GM23338 (cell line): ENCODE measurements around the gene PHKA2. TPM values are rescaled to one million over a fixed set of nuclear protein-coding genes. Genes with fewer than 3 reads are reported as not detected.

ENCODE experiments used
- ATAC-seq: fragments of 200-7000 bp; cut with Tn5 transposase; 3 replicates; pipeline ENCODE4 v1.9.1; 2020
- DNase-seq: peaks from one replicate; pipeline ENCODE4 v3.0.0-alpha.2; 2015; ENCODE audit warnings: low spot score
- H2AFZ ChIP-seq: fragments of 200-600 bp; sonication (generic); 2 replicates; pipeline ENCODE4 v1.8.0; 2016; ENCODE audit warnings: antibody characterized with exemption, mild to moderate bottlenecking, moderate library complexity
- H3F3A ChIP-seq: fragments of 200-600 bp; sonication (generic); replicated peaks from 2 replicates; pipeline ENCODE4 v1.8.0; 2017; ENCODE audit warnings: antibody characterized with exemption, mixed run types, low read depth
- H3K27ac ChIP-seq: fragments of 200-600 bp; sonication (generic); 2 replicates; pipeline ENCODE4 v1.6.1; 2016; ENCODE audit warnings: low read depth
- H3K27me3 ChIP-seq: fragments of 200-600 bp; sonication (generic); 2 replicates; pipeline ENCODE4 v1.8.0; 2016; ENCODE audit warnings: mild to moderate bottlenecking, mixed run types, moderate library complexity; ENCODE audit not compliant: insufficient read depth
- H3K36me3 ChIP-seq: fragments of 200-600 bp; sonication (generic); 2 replicates; pipeline ENCODE4 v1.8.0; 2016; ENCODE audit warnings: mild to moderate bottlenecking; ENCODE audit not compliant: insufficient read depth
- H3K4me1 ChIP-seq: fragments of 200-600 bp; sonication (generic); 2 replicates; pipeline ENCODE4 v1.8.0; 2016; ENCODE audit warnings: mild to moderate bottlenecking, moderate library complexity; ENCODE audit not compliant: insufficient read depth
- H3K4me2 ChIP-seq: fragments of 200-600 bp; sonication (generic); 2 replicates; pipeline ENCODE4 v1.7.1; 2017; ENCODE audit warnings: mixed run types
- H3K4me3 ChIP-seq: fragments of 200-600 bp; sonication (generic); 2 replicates; pipeline ENCODE4 v1.6.1; 2016; ENCODE audit warnings: mixed run types
- H3K79me2 ChIP-seq: fragments of 200-600 bp; sonication (generic); replicated peaks from 2 replicates; pipeline ENCODE4 v1.8.0; 2017; ENCODE audit warnings: mild to moderate bottlenecking; ENCODE audit not compliant: insufficient read depth
- H3K9me2 ChIP-seq: fragments of 200-600 bp; sonication (generic); 2 replicates; pipeline ENCODE4 v1.8.0; 2017; ENCODE audit not compliant: insufficient read depth
- H4K20me1 ChIP-seq: fragments of 200-600 bp; sonication (generic); replicated peaks from 2 replicates; pipeline ENCODE4 v1.8.0; 2017; ENCODE audit warnings: mild to moderate bottlenecking; ENCODE audit not compliant: insufficient read depth
- H3K27ac Mint-ChIP-seq: 2 replicates; pipeline ENCODE4 v1.8.0; 2020; ENCODE audit warnings: inconsistent platforms, mild to moderate bottlenecking, moderate library complexity, mixed read lengths
- H3K27me3 Mint-ChIP-seq: 3 replicates; pipeline ENCODE4 v1.8.0; 2022; ENCODE audit warnings: low read depth, mild to moderate bottlenecking, moderate library complexity, mixed read lengths, inconsistent platforms; ENCODE audit not compliant: insufficient read depth, poor library complexity
- H3K36me3 Mint-ChIP-seq: 3 replicates; pipeline ENCODE4 v1.8.0; 2021; ENCODE audit warnings: low read depth, mild to moderate bottlenecking, inconsistent platforms, moderate library complexity, mixed read lengths
- H3K4me1 Mint-ChIP-seq: 3 replicates; pipeline ENCODE4 v1.8.0; 2020; ENCODE audit warnings: mild to moderate bottlenecking, inconsistent platforms, mixed read lengths
- H3K4me3 Mint-ChIP-seq: 3 replicates; pipeline ENCODE4 v1.8.0; 2021; ENCODE audit warnings: moderate library complexity, mild to moderate bottlenecking, inconsistent platforms, mixed read lengths
- H3K9me3 Mint-ChIP-seq: 3 replicates; pipeline ENCODE4 v1.8.0; 2020; ENCODE audit warnings: moderate library complexity, mild to moderate bottlenecking, inconsistent platforms, mixed read lengths
- EZH2 ChIP-seq: fragments of 200-600 bp; sonication (generic); IDR thresholded peaks from one replicate; pipeline ENCODE4 v1.8.0; 2017; ENCODE audit warnings: antibody characterized with exemption, mild to moderate bottlenecking, low read depth; ENCODE audit not compliant: unreplicated experiment
- JUNB ChIP-seq: IDR thresholded peaks from one replicate; pipeline ENCODE4 v1.6.1; 2016; ENCODE audit warnings: antibody characterized with exemption; ENCODE audit not compliant: unreplicated experiment
- NANOG ChIP-seq: IDR thresholded peaks from 2 replicates; pipeline ENCODE4 v1.6.1; 2016; ENCODE audit warnings: antibody characterized with exemption, borderline replicate concordance
- POLR2AphosphoS5 ChIP-seq: IDR thresholded peaks from 2 replicates; pipeline ENCODE4 v1.6.1; 2016; ENCODE audit warnings: antibody characterized with exemption, low read depth
- STAT1 ChIP-seq: IDR thresholded peaks from one replicate; pipeline ENCODE4 v1.6.1; 2016; ENCODE audit warnings: antibody characterized with exemption; ENCODE audit not compliant: unreplicated experiment
- ZNF114 ChIP-seq: fragments of 250-450 bp; sonication (Bioruptor Pico); IDR thresholded peaks from 2 replicates; pipeline ENCODE4 v1.5.0; 2020; ENCODE audit warnings: mild to moderate bottlenecking, moderate library complexity
- ZNF331 ChIP-seq: fragments of 250-450 bp; sonication (Bioruptor Pico); IDR thresholded peaks from 2 replicates; pipeline ENCODE4 v1.5.0; 2020; ENCODE audit warnings: low read depth, mild to moderate bottlenecking, moderate library complexity
- polyA plus RNA-seq: library from polyadenylated mRNA; unstranded; fragments of >200 nt; fragmentation: Nextera tagmentation; extraction: Ambion mirVana; gene quantifications from 2 replicates; pipeline ENCODE4 v1.2.1, GENCODE V29; 2016
- total RNA-seq: library from RNA; depleted of rRNA; stranded (reverse); fragments of >200 nt; shearing (Covaris generic); gene quantifications from 2 replicates; pipeline ENCODE4 v1.2.3, GENCODE V29; 2014
- TF ChIP-seq, protein P1 (sequence below): fragments of 250-450 bp; sonication (Bioruptor Pico); IDR thresholded peaks from 2 replicates; pipeline ENCODE4 v1.5.0; 2020; ENCODE audit warnings: mild to moderate bottlenecking, moderate library complexity
- TF ChIP-seq, protein P2 (sequence below): IDR thresholded peaks from 2 replicates; pipeline ENCODE4 v1.6.1; 2016; ENCODE audit warnings: antibody characterized with exemption
- TF ChIP-seq, protein P3 (sequence below): IDR thresholded peaks from one replicate; pipeline ENCODE4 v1.6.1; 2018; ENCODE audit warnings: antibody characterized with exemption; ENCODE audit not compliant: unreplicated experiment

PHKA2 gene
- total and polyA plus RNA-seq, 2 experiments from 2014 or later = 8.0 to 23.9 TPM

DNA sequence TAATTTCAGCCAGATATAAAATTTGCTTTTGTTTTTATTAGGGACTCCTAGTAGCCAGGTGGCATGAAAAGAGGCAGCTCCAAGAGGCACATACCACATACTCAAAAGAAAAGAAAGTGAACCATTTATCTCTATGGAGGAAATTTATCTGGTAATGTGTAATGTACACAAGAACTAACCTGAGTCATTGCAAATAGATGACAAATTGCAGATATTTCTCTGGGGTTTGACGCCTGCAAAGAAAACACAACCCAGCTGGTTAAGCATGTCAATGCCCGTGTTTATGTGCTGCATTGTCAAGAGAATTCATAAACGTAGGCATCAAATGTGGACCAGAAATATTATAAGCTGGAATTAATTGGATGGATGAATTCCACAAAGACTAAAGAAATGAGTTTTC is 46.9 kb upstream of the PHKA2 start (continued):
- TF ChIP-seq, protein P1, sequence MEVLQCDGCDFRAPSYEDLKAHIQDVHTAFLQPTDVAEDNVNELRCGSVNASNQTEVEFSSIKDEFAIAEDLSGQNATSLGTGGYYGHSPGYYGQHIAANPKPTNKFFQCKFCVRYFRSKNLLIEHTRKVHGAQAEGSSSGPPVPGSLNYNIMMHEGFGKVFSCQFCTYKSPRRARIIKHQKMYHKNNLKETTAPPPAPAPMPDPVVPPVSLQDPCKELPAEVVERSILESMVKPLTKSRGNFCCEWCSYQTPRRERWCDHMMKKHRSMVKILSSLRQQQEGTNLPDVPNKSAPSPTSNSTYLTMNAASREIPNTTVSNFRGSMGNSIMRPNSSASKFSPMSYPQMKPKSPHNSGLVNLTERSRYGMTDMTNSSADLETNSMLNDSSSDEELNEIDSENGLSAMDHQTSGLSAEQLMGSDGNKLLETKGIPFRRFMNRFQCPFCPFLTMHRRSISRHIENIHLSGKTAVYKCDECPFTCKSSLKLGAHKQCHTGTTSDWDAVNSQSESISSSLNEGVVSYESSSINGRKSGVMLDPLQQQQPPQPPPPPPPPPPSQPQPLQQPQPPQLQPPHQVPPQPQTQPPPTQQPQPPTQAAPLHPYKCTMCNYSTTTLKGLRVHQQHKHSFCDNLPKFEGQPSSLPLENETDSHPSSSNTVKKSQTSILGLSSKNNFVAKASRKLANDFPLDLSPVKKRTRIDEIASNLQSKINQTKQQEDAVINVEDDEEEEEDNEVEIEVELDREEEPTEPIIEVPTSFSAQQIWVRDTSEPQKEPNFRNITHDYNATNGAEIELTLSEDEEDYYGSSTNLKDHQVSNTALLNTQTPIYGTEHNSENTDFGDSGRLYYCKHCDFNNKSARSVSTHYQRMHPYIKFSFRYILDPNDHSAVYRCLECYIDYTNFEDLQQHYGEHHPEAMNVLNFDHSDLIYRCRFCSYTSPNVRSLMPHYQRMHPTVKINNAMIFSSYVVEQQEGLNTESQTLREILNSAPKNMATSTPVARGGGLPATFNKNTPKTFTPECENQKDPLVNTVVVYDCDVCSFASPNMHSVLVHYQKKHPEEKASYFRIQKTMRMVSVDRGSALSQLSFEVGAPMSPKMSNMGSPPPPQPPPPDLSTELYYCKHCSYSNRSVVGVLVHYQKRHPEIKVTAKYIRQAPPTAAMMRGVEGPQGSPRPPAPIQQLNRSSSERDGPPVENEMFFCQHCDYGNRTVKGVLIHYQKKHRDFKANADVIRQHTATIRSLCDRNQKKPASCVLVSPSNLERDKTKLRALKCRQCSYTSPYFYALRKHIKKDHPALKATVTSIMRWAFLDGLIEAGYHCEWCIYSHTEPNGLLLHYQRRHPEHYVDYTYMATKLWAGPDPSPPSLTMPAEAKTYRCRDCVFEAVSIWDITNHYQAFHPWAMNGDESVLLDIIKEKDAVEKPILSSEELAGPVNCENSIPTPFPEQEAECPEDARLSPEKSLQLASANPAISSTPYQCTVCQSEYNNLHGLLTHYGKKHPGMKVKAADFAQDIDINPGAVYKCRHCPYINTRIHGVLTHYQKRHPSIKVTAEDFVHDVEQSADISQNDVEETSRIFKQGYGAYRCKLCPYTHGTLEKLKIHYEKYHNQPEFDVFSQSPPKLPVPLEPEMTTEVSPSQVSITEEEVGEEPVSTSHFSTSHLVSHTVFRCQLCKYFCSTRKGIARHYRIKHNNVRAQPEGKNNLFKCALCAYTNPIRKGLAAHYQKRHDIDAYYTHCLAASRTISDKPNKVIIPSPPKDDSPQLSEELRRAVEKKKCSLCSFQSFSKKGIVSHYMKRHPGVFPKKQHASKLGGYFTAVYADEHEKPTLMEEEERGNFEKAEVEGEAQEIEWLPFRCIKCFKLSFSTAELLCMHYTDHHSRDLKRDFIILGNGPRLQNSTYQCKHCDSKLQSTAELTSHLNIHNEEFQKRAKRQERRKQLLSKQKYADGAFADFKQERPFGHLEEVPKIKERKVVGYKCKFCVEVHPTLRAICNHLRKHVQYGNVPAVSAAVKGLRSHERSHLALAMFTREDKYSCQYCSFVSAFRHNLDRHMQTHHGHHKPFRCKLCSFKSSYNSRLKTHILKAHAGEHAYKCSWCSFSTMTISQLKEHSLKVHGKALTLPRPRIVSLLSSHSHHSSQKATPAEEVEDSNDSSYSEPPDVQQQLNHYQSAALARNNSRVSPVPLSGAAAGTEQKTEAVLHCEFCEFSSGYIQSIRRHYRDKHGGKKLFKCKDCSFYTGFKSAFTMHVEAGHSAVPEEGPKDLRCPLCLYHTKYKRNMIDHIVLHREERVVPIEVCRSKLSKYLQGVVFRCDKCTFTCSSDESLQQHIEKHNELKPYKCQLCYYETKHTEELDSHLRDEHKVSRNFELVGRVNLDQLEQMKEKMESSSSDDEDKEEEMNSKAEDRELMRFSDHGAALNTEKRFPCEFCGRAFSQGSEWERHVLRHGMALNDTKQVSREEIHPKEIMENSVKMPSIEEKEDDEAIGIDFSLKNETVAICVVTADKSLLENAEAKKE (CRISPR knock-in tag) = no peak

DNA sequence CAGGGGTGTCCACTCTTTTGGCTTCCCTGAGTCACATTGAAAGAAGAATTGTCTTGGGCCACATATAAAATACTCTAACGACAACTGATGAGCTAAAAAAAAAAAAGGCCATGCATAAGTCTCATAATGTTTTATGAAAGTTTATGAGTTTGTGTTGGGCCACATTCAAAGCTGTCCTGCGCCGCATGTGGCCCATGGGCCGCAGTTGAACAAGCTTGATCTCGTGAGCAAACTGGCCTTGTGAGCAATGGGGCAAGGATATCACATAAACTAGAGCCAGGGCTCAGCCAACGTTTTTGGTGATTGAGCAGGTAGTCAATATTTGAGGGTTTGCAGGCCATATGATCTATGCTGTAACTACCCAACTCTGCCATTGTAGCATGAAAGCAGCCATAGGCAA is 44.6 kb upstream of the PHKA2 start:
- Mint-ChIP-seq H3K4me3 (no peak overlapping the region), H3K4me1 (no peaks in the 10 kb centered on the region), H3K27ac (no peak overlapping the region), H3K27me3 (no peaks in the 10 kb centered on the region), H3K9me3 (no peaks in the 10 kb centered on the region), H3K36me3 (no peaks in the 10 kb centered on the region)
- Histone ChIP-seq H2AFZ (no peak overlapping the region), H3K79me2 (no peaks in the 10 kb centered on the region), H3K27ac (no peak overlapping the region), H3K27me3 (no peaks in the 10 kb centered on the region), H3K9me2 (no peaks in the 10 kb centered on the region), H3F3A (no peaks in the 10 kb centered on the region), H3K4me1 (no peaks in the 10 kb centered on the region), H3K4me3 (no peak overlapping the region), H4K20me1 (no peaks in the 10 kb centered on the region), H3K4me2 (no peak overlapping the region), H3K36me3 (no peaks in the 10 kb centered on the region)
- ATAC-seq (no peak), DNase-seq (no peak)
- TF ChIP-seq ZNF114 (no peak), JUNB (no peak), NANOG (no peak), POLR2AphosphoS5 (no peak), STAT1 (no peak), EZH2 (no peak), ZNF331 (no peak)
- TF ChIP-seq, protein P2, sequence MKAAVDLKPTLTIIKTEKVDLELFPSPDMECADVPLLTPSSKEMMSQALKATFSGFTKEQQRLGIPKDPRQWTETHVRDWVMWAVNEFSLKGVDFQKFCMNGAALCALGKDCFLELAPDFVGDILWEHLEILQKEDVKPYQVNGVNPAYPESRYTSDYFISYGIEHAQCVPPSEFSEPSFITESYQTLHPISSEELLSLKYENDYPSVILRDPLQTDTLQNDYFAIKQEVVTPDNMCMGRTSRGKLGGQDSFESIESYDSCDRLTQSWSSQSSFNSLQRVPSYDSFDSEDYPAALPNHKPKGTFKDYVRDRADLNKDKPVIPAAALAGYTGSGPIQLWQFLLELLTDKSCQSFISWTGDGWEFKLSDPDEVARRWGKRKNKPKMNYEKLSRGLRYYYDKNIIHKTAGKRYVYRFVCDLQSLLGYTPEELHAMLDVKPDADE = no peak
- TF ChIP-seq, protein P3, sequence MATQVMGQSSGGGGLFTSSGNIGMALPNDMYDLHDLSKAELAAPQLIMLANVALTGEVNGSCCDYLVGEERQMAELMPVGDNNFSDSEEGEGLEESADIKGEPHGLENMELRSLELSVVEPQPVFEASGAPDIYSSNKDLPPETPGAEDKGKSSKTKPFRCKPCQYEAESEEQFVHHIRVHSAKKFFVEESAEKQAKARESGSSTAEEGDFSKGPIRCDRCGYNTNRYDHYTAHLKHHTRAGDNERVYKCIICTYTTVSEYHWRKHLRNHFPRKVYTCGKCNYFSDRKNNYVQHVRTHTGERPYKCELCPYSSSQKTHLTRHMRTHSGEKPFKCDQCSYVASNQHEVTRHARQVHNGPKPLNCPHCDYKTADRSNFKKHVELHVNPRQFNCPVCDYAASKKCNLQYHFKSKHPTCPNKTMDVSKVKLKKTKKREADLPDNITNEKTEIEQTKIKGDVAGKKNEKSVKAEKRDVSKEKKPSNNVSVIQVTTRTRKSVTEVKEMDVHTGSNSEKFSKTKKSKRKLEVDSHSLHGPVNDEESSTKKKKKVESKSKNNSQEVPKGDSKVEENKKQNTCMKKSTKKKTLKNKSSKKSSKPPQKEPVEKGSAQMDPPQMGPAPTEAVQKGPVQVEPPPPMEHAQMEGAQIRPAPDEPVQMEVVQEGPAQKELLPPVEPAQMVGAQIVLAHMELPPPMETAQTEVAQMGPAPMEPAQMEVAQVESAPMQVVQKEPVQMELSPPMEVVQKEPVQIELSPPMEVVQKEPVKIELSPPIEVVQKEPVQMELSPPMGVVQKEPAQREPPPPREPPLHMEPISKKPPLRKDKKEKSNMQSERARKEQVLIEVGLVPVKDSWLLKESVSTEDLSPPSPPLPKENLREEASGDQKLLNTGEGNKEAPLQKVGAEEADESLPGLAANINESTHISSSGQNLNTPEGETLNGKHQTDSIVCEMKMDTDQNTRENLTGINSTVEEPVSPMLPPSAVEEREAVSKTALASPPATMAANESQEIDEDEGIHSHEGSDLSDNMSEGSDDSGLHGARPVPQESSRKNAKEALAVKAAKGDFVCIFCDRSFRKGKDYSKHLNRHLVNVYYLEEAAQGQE = no peak
